SHP77 (cell line): Measurements from ENCODE around the gene DSG4.

Source experiments
- DNase-seq, 2 experiments: peaks; one replicate each; lab custom pipeline; 2025; lab: John Stamatoyannopoulos, UW

The DSG4 gene

GRCh38 chr18:31446854-31447253 is 70.3 kb downstream of the DSG4 start:
- DNase-seq: no peak

GRCh38 chr18:31447530-31448191 is 71.1 kb downstream of the DSG4 start, which contains the start of gene DSG3:
Gene DSG3 (plus strand): TSS chr18:31447741. CDS start chr18:31447878, 137 bp downstream.
- no peak for DNase-seq

GRCh38 chr18:31450409-31450808 is 73.8 kb downstream of the DSG4 start:
- DNase-seq: no peak

- DNase-seq: no peak
Measured at GRCh38 chr18:31451625-31452024, 75.0 kb downstream of the DSG4 start.

- DNase-seq: no peak
Measured at GRCh38 chr18:31454066-31454708, 77.6 kb downstream of the DSG4 start.
